Uterus (tissue), 4 donors: ENCODE data around the gene ZNF618. TPM values are rescaled to one million over a fixed set of nuclear protein-coding genes. Genes with fewer than 3 reads are reported as not detected.

Experiments used
- DNase-seq, 2 donors: peaks; one replicate each; pipeline ENCODE4 v3.0.0-alpha.2; 2019 to 2020
- H3K27ac ChIP-seq, 2 donors: fragments of 200-600 bp; sonication (generic); 1 replicate in 1 of 2; 2 replicates in 1 of 2; pipeline ENCODE4 v1.5.1; 2016 to 2018
- H3K27me3 ChIP-seq, 2 donors: fragments of 200-600 bp; sonication (generic); one replicate each; pipeline ENCODE4 v1.5.1; 2018 to 2019; ENCODE audit warnings: control low read depth in 1 of 2
- H3K36me3 ChIP-seq, 2 donors: fragments of 200-600 bp; sonication (generic); one replicate each; pipeline ENCODE4 v1.5.1; 2019; ENCODE audit warnings: control low read depth in 1 of 2
- H3K4me1 ChIP-seq, 2 donors: fragments of 200-600 bp; sonication (generic); one replicate each; pipeline ENCODE4 v1.5.1; 2018 to 2019; ENCODE audit warnings: control low read depth in 1 of 2
- H3K4me3 ChIP-seq, 2 donors: fragments of 200-600 bp; sonication (generic); 1 replicate in 1 of 2; 2 replicates in 1 of 2; pipeline ENCODE4 v1.5.1; 2018 to 2019; ENCODE audit warnings: mild to moderate bottlenecking in 1 of 2
- H3K9me3 ChIP-seq, 2 donors: fragments of 200-600 bp; sonication (generic); one replicate each; pipeline ENCODE4 v1.5.1; 2019; ENCODE audit warnings: control low read depth in 1 of 2
- CTCF ChIP-seq, 4 experiments: fragments of 200-600 bp in 2 of 4; fragments of 450-650 bp in 2 of 4; sonication (generic) in 2 of 4; IDR thresholded peaks; one replicate each; pipeline ENCODE4 v1.5.1; 2016 to 2019; ENCODE audit warnings: antibody characterized with exemption in 4 of 4, mild to moderate bottlenecking in 2 of 4, moderate library complexity in 1 of 4
- POLR2A ChIP-seq, 2 donors: fragments of 450-650 bp; IDR thresholded peaks; one replicate each; pipeline ENCODE4 v1.6.1; 2016; ENCODE audit warnings: antibody characterized with exemption in 2 of 2, mild to moderate bottlenecking in 1 of 2, moderate library complexity in 1 of 2
- intact Hi-C: fragments of 100-400 bp; cut with DNase I; formaldehyde crosslinking; loops from one replicate; pipeline ENCODE4 v1.15.1; 2023; ENCODE audit warnings: low total_unique reads
- total RNA-seq, 4 donors: library from RNA; depleted of rRNA in 3 of 4; stranded (reverse); fragments of >200 nt in 3 of 4; gene quantifications; one replicate each; pipeline versions ENCODE4 v1.1.0 to v1.2.4, GENCODE V29; 2014 to 2023
- donor health status: DM: yes; HTN: yes; CAD: no.

The ZNF618 gene
- total RNA-seq, 4 donors from 2014 or later = 3.8 to 24.2 (median 12.3) TPM

- DNase-seq = no peak
- Histone ChIP-seq H3K27me3 (no peaks in the 10 kb centered on the region), H3K9me3 (peaks cover 0 to 11% of the 10 kb centered on the region in 2 donors), H3K36me3 (no peaks in the 10 kb centered on the region), H3K27ac (no peak overlapping the region), H3K4me1 (peaks cover 0 to 3% of the 10 kb centered on the region in 2 donors), H3K4me3 (no peak overlapping the region)
- no peak for TF ChIP-seq CTCF (IDR thresholded peaks at IDR 0.05)
- TF ChIP-seq POLR2A (IDR thresholded peaks at IDR 0.05) = no peak
- intact Hi-C loops = no loop called here
Observed at GRCh38 chr9:113907282-113907681, 31.2 kb downstream of the ZNF618 start.

DNA sequence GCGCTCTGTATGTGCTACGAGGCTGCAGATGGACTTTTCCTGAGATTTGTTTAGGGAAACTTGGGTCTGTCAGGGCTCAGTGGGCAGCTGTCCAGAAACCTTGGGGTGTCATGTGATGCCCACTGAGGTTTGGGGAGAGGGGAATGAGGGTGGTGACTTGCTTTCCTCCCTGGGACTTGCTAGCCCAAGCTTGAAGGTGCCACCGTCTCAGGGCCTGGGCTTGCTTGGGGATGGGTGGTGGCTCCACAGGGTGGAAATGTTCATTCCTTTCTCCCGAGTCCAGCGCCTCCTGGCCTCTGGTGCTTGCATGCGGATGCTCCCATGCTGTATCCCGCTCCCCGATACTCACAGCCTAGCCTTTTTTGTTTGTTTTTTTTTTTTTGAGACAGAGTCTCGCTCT is 33.3 kb downstream of the ZNF618 start:
- H3K36me3 ChIP-seq = no peaks in the 10 kb centered on the region
- TF ChIP-seq CTCF (IDR thresholded peaks at IDR 0.05) (no peak), POLR2A (IDR thresholded peaks at IDR 0.05) (no peak)
- intact Hi-C loops = no loop called here
- no peak overlapping the region for H3K4me3 ChIP-seq
- no peaks in the 10 kb centered on the region for H3K9me3 ChIP-seq
- H3K27ac ChIP-seq = no peak overlapping the region
- H3K4me1 ChIP-seq = peaks cover 0 to 3% of the 10 kb centered on the region in 2 donors
- H3K27me3 ChIP-seq = no peaks in the 10 kb centered on the region
- DNase-seq = no peak

- no peaks in the 10 kb centered on the region for H3K27me3 ChIP-seq
- H3K36me3 ChIP-seq = no peaks in the 10 kb centered on the region
- no peak for DNase-seq
- H3K4me1 ChIP-seq = peaks cover 0 to 3% of the 10 kb centered on the region in 2 donors
- H3K27ac ChIP-seq = no peak overlapping the region
- intact Hi-C loops = no loop called here
- H3K9me3 ChIP-seq = no peaks in the 10 kb centered on the region
- no peak overlapping the region for H3K4me3 ChIP-seq
- no peak for TF ChIP-seq POLR2A (IDR thresholded peaks at IDR 0.05)
- no peak for TF ChIP-seq CTCF (IDR thresholded peaks at IDR 0.05)
Observed at GRCh38 chr9:113910036-113910639, 34.0 kb downstream of the ZNF618 start.

DNA sequence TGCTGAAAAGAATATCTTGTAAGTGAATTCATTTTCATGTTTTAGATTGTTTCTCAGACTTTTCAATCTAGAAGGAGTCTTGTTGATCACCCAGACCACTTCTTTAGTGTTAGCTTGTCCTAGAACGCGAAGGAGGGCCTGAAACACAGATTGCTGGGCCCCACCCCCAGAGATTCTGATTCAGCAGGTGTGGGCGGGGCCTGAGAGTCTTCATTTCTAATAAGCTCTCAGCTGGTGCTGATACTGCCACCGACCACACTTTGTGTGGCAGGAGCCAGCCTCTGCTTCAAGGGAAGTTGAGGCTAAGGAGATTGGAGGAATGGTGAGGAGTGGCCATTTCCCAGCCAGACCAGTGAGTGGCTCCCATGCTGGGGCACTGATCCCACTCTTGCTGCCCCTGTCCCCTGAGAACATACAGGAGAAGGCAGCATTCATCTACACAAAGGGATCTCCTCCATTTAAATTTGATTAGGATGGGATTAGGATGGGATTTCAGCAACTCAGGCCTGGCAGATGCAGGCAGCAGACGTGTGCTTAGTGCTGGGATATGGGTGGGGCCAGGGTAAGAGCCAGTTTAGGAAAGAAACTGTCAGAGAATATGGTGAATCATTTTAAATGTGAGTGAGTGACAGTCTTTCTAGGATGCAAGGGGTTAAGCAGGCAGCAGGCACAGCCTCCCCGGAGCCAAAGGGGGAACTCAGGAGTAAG is 35.9 kb downstream of the ZNF618 start:
- H3K4me3 ChIP-seq = no peak overlapping the region
- TF ChIP-seq POLR2A (IDR thresholded peaks at IDR 0.05) = no peak
- no peak for TF ChIP-seq CTCF (IDR thresholded peaks at IDR 0.05)
- no peak for DNase-seq
- peaks cover 0 to 3% of the 10 kb centered on the region in 2 donors for H3K4me1 ChIP-seq
- no peaks in the 10 kb centered on the region for H3K36me3 ChIP-seq
- H3K9me3 ChIP-seq = no peaks in the 10 kb centered on the region
- intact Hi-C loops = no loop called here
- H3K27ac ChIP-seq = no peak overlapping the region
- no peaks in the 10 kb centered on the region for H3K27me3 ChIP-seq

DNA sequence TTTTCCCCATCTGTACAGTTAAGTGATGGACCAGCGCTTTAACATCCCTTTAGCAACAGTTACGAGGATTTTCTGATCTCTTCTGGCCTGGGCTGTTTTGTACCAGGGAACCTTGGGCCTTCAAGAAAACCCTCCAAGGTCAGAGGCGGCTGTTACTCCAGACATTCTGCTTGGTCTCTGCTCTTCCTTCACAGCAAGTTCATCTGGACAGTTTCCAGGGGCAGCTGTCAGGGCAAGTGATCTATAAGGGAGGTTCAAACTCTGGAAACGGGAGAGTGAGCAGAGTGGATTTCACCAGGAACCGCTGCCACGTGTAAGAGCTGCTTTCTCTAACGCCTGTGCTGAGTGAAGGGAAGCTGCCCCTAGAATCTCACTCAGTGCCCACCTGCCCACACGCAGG is 36.7 kb downstream of the ZNF618 start:
- TF ChIP-seq CTCF (IDR thresholded peaks at IDR 0.05) (no peak), POLR2A (IDR thresholded peaks at IDR 0.05) (no peak)
- no peaks in the 10 kb centered on the region for H3K9me3 ChIP-seq
- no peaks in the 10 kb centered on the region for H3K36me3 ChIP-seq
- no peaks in the 10 kb centered on the region for H3K27me3 ChIP-seq
- DNase-seq = no peak
- intact Hi-C loops = no loop called here
- H3K4me1 ChIP-seq = peaks cover 0 to 3% of the 10 kb centered on the region in 2 donors
- H3K4me3 ChIP-seq = no peak overlapping the region
- H3K27ac ChIP-seq = no peak overlapping the region
